ENCODE measurements around the gene FBXL13. TPM values are rescaled to one million over a fixed set of nuclear protein-coding genes. Genes with fewer than 3 reads are reported as not detected.

Gene FBXL13
- total RNA-seq, 1 experiment from 2014 or later = 2.5 TPM

GRCh38 chr7:102944241-102944640 lies 130.4 kb downstream of the FBXL13 start:
- in situ Hi-C loops (cut with HindIII; ENCODE audit: low pct_unique_long_range_greater_than_20kb, low sequenced_read_pairs) (no loop called here), intact Hi-C loops (cut with micrococcal nuclease; ENCODE audit: unreplicated experiment) (no loop called here)
- Histone ChIP-seq H3K9me3 (ENCODE audit: control insufficient read depth, insufficient read depth, low read depth, low read length) (no peaks in the 10 kb centered on the region), H3K27me3 (ENCODE audit: control insufficient read depth, insufficient read depth, low read length) (no peaks in the 10 kb centered on the region), H3K36me3 (ENCODE audit: control insufficient read depth, insufficient read depth, low read length) (no peaks in the 10 kb centered on the region), H3K27ac (ENCODE audit: low read length) (no peak overlapping the region), H3K4me3 (ENCODE audit: low read depth in 2 of 2, low read length in 2 of 2) (no peak overlapping the region), H3K4me1 (ENCODE audit: control insufficient read depth, insufficient read depth, low read length) (no peaks in the 10 kb centered on the region; the same call in 1 of the 2 replicates)
- CTCF ChIA-PET = no interaction called here
- TF ChIP-seq TCF7L2 (IDR thresholded peaks at IDR 0.05; ENCODE audit: low read depth, low read length) (no peak), POLR2AphosphoS5 (IDR thresholded peaks at IDR 0.05; ENCODE audit: low read depth, low read length) (no peak), SIN3A (IDR thresholded peaks at IDR 0.05; ENCODE audit: borderline replicate concordance, insufficient read depth, low read depth, low read length) (no peak), REST (IDR thresholded peaks at IDR 0.05; ENCODE audit: insufficient read depth in 1 of 2, low read depth in 2 of 2, low read length in 1 of 2) (no peak), CTCF (IDR thresholded peaks at IDR 0.05) (no peak)
- ATAC-seq (no peak), DNase-seq (ENCODE audit: low read depth, low spot score) (no peak)
- POLR2A ChIA-PET = no interaction called here
- BruUV-seq (replicated peaks) = no TSS peak

- intact Hi-C loops (cut with micrococcal nuclease; ENCODE audit: unreplicated experiment) = no loop called here
- TF ChIP-seq REST (IDR thresholded peaks at IDR 0.05; ENCODE audit: insufficient read depth in 1 of 2, low read depth in 2 of 2, low read length in 1 of 2) (no peak), CTCF (IDR thresholded peaks at IDR 0.05) (no peak), TCF7L2 (IDR thresholded peaks at IDR 0.05; ENCODE audit: low read depth, low read length) (no peak), POLR2AphosphoS5 (IDR thresholded peaks at IDR 0.05; ENCODE audit: low read depth, low read length) (no peak), SIN3A (IDR thresholded peaks at IDR 0.05; ENCODE audit: borderline replicate concordance, insufficient read depth, low read depth, low read length) (no peak)
- in situ Hi-C loops (cut with HindIII; ENCODE audit: low pct_unique_long_range_greater_than_20kb, low sequenced_read_pairs) = no loop called here
- H3K4me1 ChIP-seq (ENCODE audit: control insufficient read depth, insufficient read depth, low read length) = no peaks in the 10 kb centered on the region; the same call in 1 of the 2 replicates
- CTCF ChIA-PET = no interaction called here
- H3K9me3 ChIP-seq (ENCODE audit: control insufficient read depth, insufficient read depth, low read depth, low read length) = no peaks in the 10 kb centered on the region
- ATAC-seq (no peak), DNase-seq (ENCODE audit: low read depth, low spot score) (no peak)
- H3K4me3 ChIP-seq (ENCODE audit: low read depth in 2 of 2, low read length in 2 of 2) = no peak overlapping the region
- H3K27me3 ChIP-seq (ENCODE audit: control insufficient read depth, insufficient read depth, low read length) = no peaks in the 10 kb centered on the region
- BruUV-seq (replicated peaks) = no TSS peak
- no peaks in the 10 kb centered on the region for H3K36me3 ChIP-seq (ENCODE audit: control insufficient read depth, insufficient read depth, low read length)
- peak overlapping the region; percentile 49; the same call in 1 of the 2 replicates for H3K27ac ChIP-seq (ENCODE audit: low read length)
- POLR2A ChIA-PET = no interaction called here
Measured at GRCh38 chr7:102943423-102944169, 131.0 kb downstream of the FBXL13 start.
